LNCaP clone FGC (cell line): Measurements from ENCODE around the gene GOSR2.

ENCODE experiments used
- DNase-seq: peaks from one replicate; pipeline ENCODE4 v3.0.0-alpha.2; 2011; ENCODE audit warnings: low read depth
- H3K4me3 ChIP-seq: 2 replicates; pipeline ENCODE4 v1.5.1; 2011; ENCODE audit warnings: mild to moderate bottlenecking, low read depth, low read length, control low read depth
- CTCF ChIP-seq: IDR thresholded peaks from 2 replicates; pipeline ENCODE4 v1.5.1; 2012; ENCODE audit warnings: mild to moderate bottlenecking; ENCODE audit not compliant: control insufficient read depth, insufficient read depth; ENCODE audit errors: extremely low read depth

Gene GOSR2

DNA sequence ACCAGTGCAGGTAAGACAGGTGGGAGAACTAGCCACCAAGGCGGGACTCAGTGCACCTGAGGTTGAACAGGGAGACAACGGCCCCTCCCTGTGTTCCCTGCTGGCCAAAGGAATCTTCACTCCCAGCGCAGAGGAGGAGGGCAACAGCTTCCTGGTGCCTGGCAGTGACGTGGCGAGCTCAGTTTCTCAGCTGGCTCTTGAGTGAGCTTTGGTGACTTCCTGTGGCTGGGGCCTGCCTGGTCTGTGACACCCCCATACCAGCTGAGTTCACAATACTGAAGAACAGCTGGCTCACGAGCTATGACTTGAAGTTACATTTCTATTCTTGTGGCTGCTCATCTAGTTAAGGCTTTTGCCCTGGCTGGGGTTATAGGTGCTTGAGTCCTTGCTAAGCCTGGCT is 45.5 kb upstream of the GOSR2 start:
- H3K4me3 ChIP-seq = no peak overlapping the region
- no peak for TF ChIP-seq CTCF
- DNase-seq = no peak

DNA sequence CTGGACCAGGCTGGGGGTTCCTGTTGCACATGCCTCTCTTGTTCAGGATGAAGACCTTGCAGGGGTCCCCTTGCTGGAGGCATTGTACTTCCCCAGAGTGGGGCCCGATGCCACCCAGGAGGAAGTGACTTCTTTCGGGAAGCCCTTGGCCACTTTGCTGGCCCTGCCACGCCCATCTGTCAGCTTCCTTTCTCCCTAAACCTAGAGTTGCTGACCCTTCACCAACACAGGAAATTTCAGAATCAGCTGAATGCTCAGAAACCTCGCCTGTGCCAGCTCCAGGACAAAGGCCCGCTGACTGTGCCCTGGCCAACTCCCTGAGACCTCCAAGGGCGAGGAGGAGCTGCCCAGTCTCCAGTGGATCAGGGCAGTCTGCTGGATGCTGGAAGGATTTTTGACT is 44.9 kb upstream of the GOSR2 start:
- no peak overlapping the region for H3K4me3 ChIP-seq
- no peak for TF ChIP-seq CTCF
- DNase-seq = no peak

- TF ChIP-seq CTCF = no peak
- DNase-seq = no peak
- H3K4me3 ChIP-seq = no peak overlapping the region
Observed at GRCh38 chr17:46879101-46879500, 43.9 kb upstream of the GOSR2 start.

DNA sequence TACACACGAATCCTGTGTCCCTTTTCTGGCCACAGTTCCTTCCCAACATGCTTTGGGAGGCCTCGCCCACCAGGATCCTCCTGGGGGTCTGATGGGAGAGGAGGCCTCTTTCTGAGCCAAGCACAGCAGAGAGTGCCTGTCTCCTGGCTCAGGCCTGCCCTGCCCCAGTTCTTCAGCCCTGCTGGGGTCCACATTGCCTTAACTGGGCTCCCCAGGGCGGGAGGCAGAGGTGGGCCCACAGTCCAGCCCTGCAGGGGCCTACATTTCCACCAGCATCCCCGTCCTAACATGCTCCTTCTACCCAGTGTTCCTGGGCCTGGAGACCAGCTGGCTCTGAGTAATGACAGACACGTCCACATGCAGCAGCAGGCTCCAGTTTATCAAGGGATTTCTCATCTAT is 41.9 kb upstream of the GOSR2 start:
- no peak overlapping the region for H3K4me3 ChIP-seq
- no peak for TF ChIP-seq CTCF
- no peak for DNase-seq

DNA sequence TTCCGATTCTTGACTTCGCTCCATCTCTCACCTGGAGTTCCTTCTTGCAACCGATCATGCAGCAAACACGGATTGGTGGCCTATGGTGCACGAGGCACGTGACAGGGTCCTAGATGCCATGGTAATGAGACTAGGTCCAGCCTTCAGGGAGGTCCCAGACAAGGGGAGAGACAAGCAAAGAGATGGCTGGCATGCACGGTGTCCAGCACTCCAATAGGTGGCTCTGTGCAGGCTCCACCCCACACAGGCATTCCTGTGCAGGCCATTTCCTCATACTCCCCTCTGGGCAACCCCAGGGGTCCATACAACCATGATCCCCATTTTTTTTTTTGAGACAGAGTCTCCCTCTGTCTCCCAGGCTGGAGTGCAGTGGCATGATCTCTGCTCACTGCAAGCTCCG is 40.3 kb upstream of the GOSR2 start:
- no peak for TF ChIP-seq CTCF
- no peak for DNase-seq
- no peak overlapping the region for H3K4me3 ChIP-seq

DNA sequence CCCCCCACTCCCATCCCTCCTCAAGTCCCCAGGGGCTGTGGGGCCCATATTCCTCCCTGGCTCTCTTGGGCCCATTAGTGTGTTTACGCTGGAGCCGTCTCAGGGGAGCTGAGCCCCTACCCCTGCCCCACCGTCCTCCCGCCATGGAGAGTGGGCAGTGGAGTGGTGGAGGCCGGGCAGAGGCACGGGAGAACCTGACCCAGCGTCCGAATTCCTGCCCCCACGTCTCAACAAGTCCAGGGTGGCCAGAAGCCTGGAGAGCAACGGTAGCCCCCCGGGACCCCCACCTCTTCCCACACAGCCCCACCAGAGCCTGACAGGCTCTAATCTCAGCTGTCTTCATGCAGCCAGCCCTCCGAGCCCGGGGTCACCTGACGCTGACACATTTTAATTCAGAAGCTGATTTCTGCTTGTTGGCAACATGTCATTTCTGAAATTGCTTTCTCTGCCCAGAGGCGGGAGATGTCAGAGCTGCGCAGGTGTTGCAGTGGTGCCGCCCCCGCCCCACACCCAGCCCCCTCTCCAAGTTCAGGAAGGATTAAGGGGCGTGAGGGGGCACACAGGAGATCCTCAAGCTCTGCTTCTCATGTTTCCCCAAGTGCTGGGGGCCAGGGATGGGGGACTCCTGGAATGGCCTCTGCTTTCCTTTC is 39.0 kb upstream of the GOSR2 start:
- no peak for DNase-seq
- no peak for TF ChIP-seq CTCF
- H3K4me3 ChIP-seq = no peak overlapping the region

GRCh38 chr17:46884552-46884951 is 38.4 kb upstream of the GOSR2 start:
- no peak overlapping the region for H3K4me3 ChIP-seq
- TF ChIP-seq CTCF = no peak
- no peak for DNase-seq
